GM12891 (cell line): ENCODE measurements around the gene DENND4A.

Experiments
- DNase-seq: peaks from one replicate; pipeline ENCODE4 v3.0.0; 2011; ENCODE audit warnings: low spot score; ENCODE audit not compliant: insufficient read length
- FAIRE-seq: peaks from 2 replicates; lab custom pipeline; 2011; peaks lifted over from hg19 to GRCh38; lab: Jason Lieb, UNC
- PAX5 ChIP-seq: IDR thresholded peaks from 2 replicates; pipeline ENCODE4 v1.6.1; 2011; ENCODE audit warnings: low read length, moderate library complexity, mild to moderate bottlenecking; ENCODE audit not compliant: insufficient read depth, severe bottlenecking
- POLR2A ChIP-seq: IDR thresholded peaks from 2 replicates; pipeline ENCODE4 v1.6.1; 2011; ENCODE audit warnings: low read depth, low read length, control low read depth
- POLR2AphosphoS5 ChIP-seq: IDR thresholded peaks from 2 replicates; pipeline ENCODE4 v1.6.1; 2011; ENCODE audit warnings: low read depth, low read length, control low read depth
- POU2F2 ChIP-seq: IDR thresholded peaks from 2 replicates; pipeline ENCODE4 v1.6.1; 2011; ENCODE audit warnings: low read depth, mild to moderate bottlenecking, control low read depth, low read length, moderate library complexity
- SPI1 ChIP-seq: IDR thresholded peaks from 2 replicates; pipeline ENCODE4 v1.6.1; 2011; ENCODE audit warnings: low read depth, low read length, control low read depth
- TAF1 ChIP-seq: IDR thresholded peaks from 2 replicates; pipeline ENCODE4 v1.6.1; 2011; ENCODE audit warnings: low read depth, low read length, control low read depth

DENND4A gene

GRCh38 chr15:65730549-65731172 lies 61.4 kb downstream of the DENND4A start:
- no peak for FAIRE-seq
- TF ChIP-seq POU2F2 (no peak), PAX5 (no peak), POLR2A (no peak), TAF1 (no peak), SPI1 (no peak), POLR2AphosphoS5 (no peak)
- no peak for DNase-seq

GRCh38 chr15:65724464-65725215 lies 67.5 kb downstream of the DENND4A start:
- TF ChIP-seq POLR2A, result no peak
- TF ChIP-seq TAF1, result no peak
- TF ChIP-seq POLR2AphosphoS5, result no peak
- TF ChIP-seq SPI1, result no peak
- TF ChIP-seq PAX5, result no peak
- TF ChIP-seq POU2F2, result no peak
- no peak for DNase-seq
- no peak for FAIRE-seq

GRCh38 chr15:65723876-65724275 lies 68.2 kb downstream of the DENND4A start:
- FAIRE-seq, result no peak

GRCh38 chr15:65722191-65722590 lies 69.9 kb downstream of the DENND4A start:
- FAIRE-seq, result no peak
- no peak for DNase-seq
- TF ChIP-seq PAX5 (no peak), SPI1 (no peak), POLR2AphosphoS5 (no peak), TAF1 (no peak), POLR2A (no peak), POU2F2 (no peak)

More at GRCh38 chr15:65723876-65724275, 68.2 kb downstream of the DENND4A start:
- DNase-seq, result no peak
- TF ChIP-seq POU2F2 (no peak), POLR2AphosphoS5 (no peak), POLR2A (no peak), SPI1 (no peak)

GRCh38 chr15:65712415-65712814 lies 79.7 kb downstream of the DENND4A start:
- DNase-seq, result no peak
- FAIRE-seq, result no peak
- no peak for TF ChIP-seq POLR2A
- no peak for TF ChIP-seq POU2F2
- TF ChIP-seq PAX5, result no peak
- no peak for TF ChIP-seq POLR2AphosphoS5
- no peak for TF ChIP-seq SPI1
- no peak for TF ChIP-seq TAF1

GRCh38 chr15:65695081-65695480 lies 97.0 kb downstream of the DENND4A start:
- FAIRE-seq (peak; percentile 62), DNase-seq (no peak)
- TF ChIP-seq POU2F2 (no peak), PAX5 (no peak)

GRCh38 chr15:65690778-65691177 lies 101.3 kb downstream of the DENND4A start:
- FAIRE-seq (no peak), DNase-seq (no peak)
- TF ChIP-seq POLR2AphosphoS5, result no peak
- TF ChIP-seq SPI1, result no peak
- no peak for TF ChIP-seq POU2F2
- TF ChIP-seq PAX5, result no peak
- no peak for TF ChIP-seq POLR2A
- no peak for TF ChIP-seq TAF1

GRCh38 chr15:65690173-65690572 lies 101.9 kb downstream of the DENND4A start:
- no peak for TF ChIP-seq POLR2A
- TF ChIP-seq POLR2AphosphoS5, result no peak
- no peak for TF ChIP-seq PAX5
- TF ChIP-seq TAF1, result no peak
- no peak for TF ChIP-seq POU2F2
- TF ChIP-seq SPI1, result no peak
- DNase-seq, result no peak
- FAIRE-seq, result peak; percentile 54

GRCh38 chr15:65688462-65688861 lies 103.6 kb downstream of the DENND4A start:
- DNase-seq (no peak), FAIRE-seq (no peak)
- no peak; the same call in 1 of the 2 replicates for TF ChIP-seq POLR2A
- TF ChIP-seq TAF1, result no peak
- no peak for TF ChIP-seq POLR2AphosphoS5
- no peak for TF ChIP-seq SPI1
- TF ChIP-seq PAX5, result no peak
- no peak for TF ChIP-seq POU2F2

- DNase-seq (no peak), FAIRE-seq (no peak)
- no peak for TF ChIP-seq POLR2A
- TF ChIP-seq PAX5, result no peak
- TF ChIP-seq POU2F2, result no peak
- TF ChIP-seq POLR2AphosphoS5, result no peak
- no peak for TF ChIP-seq TAF1
- no peak for TF ChIP-seq SPI1
Observed at GRCh38 chr15:65682404-65682911, 109.6 kb downstream of the DENND4A start.

GRCh38 chr15:65680544-65680943 lies 111.5 kb downstream of the DENND4A start:
- DNase-seq, result no peak
- TF ChIP-seq POLR2A (no peak), SPI1 (no peak)
- FAIRE-seq, result no peak
